GM18502 (cell line): Measurements from ENCODE around the gene OR52R1.
"Not testable (repeated sequence)": the region's sequence is repeated elsewhere in the genome, so short reads cannot be mapped to it uniquely, and the experiment has no call there.

Experiments
- ATAC-seq: cut with Tn5 transposase; IDR thresholded peaks from one replicate; pipeline ENCODE4 v1.9.1; 2021; ENCODE audit warnings: mild to moderate bottlenecking; ENCODE audit not compliant: unreplicated experiment, poor library complexity

The OR52R1 gene

DNA sequence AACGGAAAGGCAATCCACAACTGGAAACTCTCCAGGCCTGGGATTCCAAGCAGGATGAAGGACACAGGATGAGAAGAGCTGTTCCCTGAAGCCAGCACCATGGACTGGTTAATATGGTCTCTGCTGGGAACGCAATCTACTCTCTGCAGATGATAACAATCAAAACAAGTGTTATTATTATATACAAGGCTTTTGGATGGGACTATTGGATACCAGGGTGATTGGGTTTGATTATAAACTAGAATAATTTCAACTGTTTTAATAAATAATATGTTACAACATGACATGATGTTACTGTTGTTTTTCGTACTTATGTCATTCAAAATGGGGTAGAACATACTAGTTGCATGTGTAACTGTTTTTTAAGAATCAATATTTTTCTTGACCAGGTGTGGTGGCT is at the start of gene OR52R1:
Gene OR52R1, minus strand, starts transcription at position 101 of the 400 bp plus-strand sequence. Its CDS starts 0 bp downstream, at position 101.
- no peak for ATAC-seq

DNA sequence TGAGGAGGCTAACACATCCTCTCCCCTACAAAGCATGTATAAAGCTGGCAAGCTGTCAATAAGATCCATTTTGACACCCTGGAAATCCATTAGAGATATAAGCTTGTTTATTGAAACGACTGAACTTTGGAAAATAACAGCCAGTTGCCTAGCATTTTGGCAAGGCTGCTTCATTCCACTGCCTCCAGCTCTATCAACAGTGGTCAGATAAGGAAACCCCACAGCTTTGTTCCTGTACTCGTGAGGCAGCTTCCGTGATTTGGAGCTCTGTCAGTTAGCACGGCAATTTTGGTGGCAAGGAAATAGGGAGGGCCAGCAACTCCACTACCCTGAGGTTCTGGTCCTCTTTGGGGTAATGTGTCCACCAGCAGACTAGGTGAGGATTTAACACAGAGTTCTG is 46.9 kb upstream of the OR52R1 start:
- no peak for ATAC-seq

DNA sequence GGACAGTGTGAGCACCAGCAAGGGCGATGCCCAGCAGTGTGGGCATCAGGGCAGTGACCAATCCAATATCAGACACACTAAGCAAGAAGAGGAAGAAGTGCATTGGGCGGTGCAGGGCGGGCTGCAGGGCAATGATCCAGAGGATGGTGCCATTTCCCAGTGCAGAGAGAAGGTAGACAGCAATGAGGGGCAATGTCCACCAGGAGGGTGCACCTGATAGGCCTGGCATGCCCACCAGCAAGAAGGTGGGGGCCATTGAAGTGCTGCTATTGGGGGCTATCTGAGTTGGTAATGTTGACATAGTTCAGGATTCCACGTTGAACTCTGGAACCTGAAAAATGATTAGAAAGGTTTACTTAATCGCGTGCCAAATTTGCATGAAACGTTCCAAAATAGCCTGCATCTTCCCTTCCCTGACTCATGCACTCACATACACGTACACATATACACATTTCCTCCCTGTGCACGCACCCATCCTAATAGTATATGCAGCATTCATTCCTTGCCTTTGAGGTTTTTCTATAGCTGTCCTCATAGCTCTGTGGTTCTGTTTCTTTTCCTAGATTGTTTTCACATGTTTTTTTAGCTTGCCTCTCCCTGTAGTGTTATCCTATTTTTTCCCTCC is 44.8 kb upstream of the OR52R1 start, which contains the start of gene OR51S1:
Gene OR51S1, minus strand, starts transcription at position 301 of the 625 bp plus-strand sequence. Its CDS starts 0 bp downstream, at position 301.
- ATAC-seq, result no peak

DNA sequence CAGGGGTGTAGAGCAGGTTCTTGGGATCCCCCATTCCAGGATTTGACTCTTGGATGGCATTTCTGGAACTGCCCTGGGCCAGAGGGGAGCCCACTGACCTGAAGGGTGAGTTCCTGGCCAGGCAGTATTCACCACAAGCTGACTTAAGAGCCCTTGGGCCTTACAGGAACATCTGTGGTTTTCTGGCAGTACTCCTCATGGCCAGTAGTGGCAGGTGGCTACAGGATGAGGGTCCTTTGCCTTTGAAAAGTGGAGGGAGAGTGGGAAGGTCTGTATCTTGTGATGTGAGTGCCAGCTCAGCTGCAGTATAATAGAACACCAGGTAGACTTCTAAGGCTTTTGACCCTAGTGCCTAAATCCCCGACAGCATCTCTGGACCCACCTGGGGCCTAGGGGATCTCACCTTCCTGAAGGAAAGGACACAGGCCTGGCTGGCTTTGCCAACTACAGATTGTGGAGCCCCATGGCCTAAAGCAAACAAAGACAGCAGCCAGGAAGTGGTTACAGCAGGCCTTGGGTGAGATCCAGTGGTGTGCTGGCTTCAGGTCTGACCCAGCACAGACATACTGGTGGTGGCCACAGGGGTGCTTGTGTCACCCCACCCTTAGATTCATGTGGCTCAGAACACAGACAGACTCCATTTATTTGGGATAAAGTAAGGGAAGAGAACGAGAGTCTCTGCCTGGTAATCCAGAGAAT is 35.8 kb upstream of the OR52R1 start:
- no peak for ATAC-seq

DNA sequence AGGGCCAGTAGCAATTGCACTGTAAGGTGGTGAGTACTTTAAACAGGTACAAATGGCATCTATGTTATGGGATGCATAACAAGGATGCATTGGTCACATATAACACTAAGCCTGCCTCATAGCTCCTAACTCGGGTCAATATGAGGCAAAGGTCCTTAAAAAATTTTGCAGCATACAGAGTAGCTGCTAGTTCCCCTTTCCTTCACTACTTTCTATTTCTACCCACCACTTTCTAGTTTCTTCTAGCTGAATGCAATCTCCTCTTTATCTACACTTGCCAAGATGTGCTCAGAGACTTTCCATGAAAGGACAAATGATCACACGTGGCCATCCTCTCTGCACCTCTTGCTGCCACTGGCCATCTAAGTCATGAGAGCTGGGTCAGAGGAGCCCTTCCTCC is 26.7 kb upstream of the OR52R1 start:
- ATAC-seq, result no peak

DNA sequence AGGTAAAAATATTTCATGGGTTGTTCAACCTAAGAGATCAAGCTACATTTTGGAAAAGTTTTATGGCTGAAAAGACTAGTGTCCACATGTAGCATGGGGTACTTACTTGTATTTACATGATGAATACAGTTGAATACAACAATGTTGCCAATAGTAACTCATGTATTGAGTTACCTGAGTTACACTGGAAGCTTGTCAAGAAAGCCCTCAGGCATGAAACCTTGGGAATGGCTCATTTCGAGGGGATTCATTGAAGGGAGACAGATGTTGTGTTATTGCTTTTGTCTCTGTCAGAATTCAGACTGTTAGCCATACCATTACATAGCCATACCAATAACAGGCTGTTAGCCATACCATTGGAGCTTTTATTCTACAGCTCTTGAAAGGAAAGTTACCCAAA is 26.2 kb upstream of the OR52R1 start:
- no peak for ATAC-seq

DNA sequence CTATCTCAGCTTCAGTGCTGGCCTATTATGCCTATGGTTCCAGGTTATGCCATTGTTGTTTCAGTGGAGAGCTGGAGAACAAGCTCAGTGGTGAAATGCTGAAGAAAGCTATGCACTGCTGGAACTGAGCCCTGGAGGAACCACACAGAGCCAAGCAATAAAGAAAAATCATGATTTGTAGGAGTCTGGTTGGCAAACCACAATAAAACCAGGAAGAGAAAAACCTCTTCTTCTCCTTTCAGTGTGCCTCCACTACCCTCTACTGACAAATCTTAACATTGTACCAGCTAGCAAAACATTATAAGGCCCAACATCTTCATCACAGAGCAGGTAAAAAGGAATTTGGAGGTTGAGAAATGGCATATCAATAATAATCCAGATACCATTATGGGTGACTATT is 22.2 kb upstream of the OR52R1 start:
- ATAC-seq, result no peak

DNA sequence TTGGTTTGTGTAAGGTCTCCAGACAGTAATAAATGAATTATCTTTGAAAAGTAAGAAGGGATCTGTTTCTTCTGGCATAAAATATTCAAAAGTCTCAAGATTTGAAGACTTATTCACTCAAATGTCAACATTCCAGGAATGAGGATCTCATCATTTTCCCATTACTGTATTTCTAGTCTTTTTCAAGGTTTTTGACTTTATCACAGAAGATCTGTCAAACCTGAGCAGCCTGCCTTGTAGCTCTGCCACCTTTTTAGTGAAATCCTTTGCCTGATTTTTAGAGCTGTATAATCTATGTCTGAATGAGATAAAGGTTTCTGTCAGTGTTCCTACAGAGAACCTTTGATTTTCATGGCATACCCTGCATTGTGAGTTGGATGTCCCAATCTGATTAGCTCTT is 21.0 kb upstream of the OR52R1 start:
- no peak for ATAC-seq

DNA sequence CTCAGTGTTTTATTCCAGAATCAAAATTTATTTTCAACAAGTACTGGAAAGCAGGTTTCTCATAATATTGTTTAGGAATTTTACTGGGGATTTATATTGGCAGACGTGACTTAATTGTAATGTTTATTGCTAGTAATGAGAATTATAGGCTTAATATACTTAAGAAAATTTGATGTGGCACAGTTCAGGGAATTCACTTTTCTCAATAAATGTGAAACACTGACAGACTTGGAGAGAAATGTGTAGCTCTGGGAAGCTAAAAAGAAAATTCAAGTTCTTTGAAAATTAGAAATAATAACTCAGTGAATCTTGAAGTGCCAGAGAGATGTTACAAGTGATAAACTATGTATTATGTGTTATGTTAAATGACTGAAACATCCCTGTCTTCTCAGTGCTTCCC is 16.8 kb upstream of the OR52R1 start, which contains the start of gene OR51F2:
Gene OR51F2, plus strand, starts transcription at position 301 of the 400 bp plus-strand sequence. CDS start 101 bp downstream, outside the sequence.
- ATAC-seq, result no peak

DNA sequence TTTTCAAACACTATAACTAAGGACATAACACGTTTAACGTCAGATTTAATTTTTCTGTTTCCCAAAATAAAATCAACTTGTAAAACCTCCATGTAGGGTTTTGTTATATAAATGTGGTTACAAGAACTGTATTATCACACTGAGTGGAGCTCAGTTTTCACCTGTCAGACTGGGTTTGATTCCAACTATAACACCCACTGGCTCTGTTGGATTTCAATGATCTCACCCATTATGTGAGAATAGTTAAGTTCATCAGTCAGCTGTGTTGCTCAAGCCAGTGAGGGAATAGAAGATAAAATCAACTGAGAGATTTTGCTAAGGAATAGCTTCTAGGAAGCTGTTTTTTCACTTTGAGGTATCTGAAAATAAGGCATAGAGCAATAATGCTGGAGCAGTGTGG is 5.1 kb upstream of the OR52R1 start:
- ATAC-seq, result no peak

DNA sequence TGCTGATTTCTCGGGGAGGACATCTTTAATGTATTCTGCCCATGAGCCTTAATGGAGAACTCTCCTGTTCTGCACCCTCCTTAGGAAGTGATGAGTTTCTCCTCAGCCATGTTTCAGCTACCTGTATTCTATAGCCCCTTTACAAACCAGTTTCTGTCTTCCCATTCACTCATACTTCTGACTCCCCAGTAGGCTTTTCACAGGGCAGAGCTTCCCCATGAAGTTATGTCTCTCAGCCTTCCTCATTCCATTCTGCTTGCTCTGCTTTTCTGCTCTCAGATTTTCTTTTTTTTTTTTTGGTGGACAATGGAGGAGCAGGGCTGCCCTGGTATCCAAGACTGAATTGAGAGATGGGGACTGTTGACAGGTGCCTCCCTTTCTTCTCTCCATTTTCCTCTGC is 4.3 kb upstream of the OR52R1 start:
- no peak for ATAC-seq

DNA sequence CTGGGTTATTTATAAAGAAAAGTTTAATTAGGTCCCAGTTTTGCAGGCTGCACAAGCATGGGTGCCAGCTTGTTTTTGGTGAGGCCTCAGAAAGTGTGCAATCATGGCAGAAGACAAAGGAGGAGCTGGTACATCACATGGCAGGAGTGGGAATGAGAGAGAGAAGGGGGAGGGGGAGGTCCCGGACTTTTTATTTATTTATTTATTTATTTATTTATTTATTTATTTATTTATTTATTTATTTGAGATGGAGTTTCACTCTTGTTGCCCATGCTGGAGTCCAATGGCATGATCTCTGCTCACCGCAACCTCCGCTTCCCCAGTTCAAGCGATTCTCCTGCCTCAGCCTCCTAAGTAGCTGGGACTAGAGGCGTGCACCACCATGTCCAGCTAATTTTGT is 2.9 kb downstream of the OR52R1 start:
- ATAC-seq, result not testable (repeated sequence)

DNA sequence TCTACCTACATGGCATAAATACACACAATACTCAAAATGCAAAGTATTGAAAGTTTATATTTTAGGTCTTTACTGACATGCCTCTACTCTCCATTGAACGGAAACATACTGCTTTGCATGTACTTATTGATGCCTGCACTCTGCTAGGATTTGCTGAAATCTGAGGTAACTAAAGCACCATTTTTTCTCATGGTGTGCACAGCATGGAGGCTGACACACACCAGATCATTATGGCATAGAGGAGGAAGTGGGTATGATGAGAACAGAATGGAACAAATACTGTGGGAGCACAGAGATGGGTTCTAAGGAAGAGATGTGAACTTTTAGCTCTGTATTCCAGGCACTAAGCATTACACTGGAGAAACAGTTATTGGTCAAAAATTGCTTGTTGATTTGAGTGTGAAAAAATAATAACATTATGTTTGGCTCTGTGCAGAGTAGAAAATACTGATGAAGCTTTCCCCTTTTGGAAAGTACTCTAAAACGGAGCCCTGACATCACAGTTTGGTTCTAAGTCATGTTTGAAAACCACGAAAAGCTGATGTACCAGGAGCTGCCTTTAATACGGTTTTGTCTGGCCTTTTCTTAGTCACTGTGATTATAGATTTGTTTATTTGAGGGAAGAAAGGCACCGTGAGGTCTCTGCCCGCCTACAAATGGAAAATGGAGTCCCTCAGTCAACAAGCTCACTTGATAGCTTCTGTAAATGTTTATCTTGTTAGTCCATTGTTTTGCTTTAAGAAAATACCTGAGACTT is 5.6 kb downstream of the OR52R1 start:
- ATAC-seq, result no peak

DNA sequence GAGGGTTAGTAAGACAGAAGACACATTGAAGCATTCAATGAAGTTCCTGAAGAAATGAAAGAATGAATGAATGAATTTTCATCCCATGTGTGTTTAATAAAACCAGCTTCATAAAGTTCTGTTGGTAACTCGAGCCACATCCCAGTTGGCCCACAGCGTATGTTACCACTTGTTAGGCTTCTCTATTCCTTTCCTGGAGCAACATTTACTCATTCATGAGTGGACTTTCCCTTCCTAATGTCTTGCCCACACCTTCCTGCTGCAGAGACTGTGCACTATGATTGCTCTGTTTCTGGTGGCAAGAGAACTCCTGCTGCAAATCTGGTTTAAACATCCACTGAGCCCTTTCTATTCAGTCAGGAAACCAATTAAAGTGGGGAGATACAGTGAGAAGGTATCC is 7.0 kb downstream of the OR52R1 start:
- no peak for ATAC-seq

DNA sequence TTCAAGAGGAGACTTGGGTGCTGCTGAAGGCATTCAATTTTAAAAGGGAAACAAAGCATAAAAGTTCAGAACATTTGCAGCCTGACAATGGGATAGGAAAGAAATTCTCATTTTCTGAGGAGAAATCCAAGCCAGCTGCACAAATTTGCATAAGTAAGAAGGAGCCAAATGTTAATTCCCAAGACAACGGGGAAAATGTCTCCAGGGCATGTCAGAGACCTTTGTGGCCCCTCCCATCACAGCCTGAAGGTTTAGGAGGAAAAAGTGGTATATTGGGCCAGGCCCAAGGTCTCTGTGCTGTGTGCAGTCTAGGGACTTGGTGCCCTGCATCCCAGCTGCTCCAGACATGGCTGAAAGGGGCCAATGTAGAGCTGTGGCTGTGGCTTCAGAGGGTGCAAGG is 21.7 kb downstream of the OR52R1 start:
- no peak for ATAC-seq

DNA sequence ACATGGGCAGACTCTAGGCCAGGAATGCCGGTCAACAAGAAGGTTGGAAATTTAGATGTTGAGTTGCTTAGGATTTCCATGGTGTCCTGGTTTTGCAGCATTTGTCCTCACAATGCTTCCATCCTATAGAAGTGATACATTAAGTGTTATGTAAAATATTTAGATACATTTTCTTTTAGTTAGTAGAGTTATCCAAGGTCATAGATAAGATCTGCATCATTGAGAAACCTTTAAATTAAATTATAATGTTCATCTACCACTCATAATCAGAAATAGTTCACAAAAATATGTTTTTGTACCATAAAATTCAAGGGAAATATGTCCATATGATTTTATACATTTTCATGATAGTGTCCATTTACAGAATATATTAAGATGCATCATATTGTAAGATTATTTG is 34.3 kb downstream of the OR52R1 start, which contains the start of gene OR51F1:
Gene OR51F1, minus strand, starts transcription at position 101 of the 400 bp plus-strand sequence. Its CDS starts 0 bp downstream, at position 101.
- no peak for ATAC-seq

DNA sequence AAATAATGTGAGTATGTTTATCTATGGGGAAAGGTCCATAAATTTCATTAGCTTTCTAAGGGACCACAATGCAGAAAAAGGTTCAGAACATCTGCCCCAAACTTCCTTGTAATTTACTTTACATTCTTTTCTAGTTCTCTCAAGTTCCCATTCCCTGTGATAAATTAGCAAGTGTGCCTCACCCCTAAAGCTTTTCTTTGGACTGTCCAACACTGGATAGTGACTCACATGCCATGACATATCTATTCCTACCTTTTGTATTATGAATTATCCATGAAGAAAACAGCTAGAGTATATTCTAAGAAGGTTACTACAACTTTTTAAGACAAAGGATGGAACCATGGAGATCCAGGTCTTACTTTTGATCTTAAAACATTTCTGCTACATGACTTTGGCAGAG is 36.1 kb downstream of the OR52R1 start:
- no peak for ATAC-seq

DNA sequence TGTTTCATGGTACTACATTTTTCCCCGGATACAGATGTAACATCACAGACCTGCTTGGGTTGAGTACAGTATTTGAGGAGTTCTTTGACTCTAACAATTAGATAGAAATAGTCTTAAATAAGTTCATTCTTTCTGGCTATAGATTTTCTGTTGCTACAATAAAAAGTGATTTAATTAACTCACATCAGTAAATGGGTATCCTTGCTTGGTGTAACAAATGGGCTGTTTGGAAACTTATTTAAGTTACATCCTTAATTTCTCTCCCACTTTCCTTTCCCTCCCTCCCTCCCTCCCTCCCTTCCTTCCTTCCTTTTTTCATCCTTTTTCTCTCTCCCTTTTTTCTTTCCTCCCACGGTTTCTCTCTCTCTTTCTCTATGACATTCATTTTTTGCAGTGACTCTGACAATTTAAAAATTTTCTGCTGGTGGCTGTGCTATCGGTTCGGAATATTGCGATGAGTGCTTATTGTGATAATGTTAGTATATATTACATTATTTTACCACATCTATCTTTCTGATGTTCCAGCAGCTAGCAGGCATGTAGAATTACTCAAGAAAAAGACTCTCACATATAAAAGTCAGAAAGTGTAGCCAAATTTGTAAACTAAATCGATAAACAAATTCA is 37.6 kb downstream of the OR52R1 start:
- no peak for ATAC-seq

DNA sequence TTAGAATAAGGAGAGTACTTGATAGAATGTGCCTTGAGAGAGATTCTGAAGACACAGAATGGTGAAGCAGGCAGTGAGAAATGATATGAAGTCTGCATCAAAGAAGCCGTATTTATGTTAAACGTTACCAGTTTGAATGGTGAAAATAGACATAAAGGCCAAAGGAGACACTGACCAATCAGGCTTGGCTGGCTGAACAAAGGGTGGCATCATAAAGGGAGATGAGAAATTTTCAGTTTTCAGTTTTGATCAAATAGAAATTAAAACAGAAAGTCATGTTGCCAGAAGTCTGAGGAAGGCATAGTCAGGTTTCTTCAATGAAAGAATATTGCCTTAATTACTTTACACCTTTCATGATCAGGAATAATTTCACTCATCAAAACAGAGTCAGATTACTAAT is 41.1 kb downstream of the OR52R1 start:
- no peak for ATAC-seq
